HFF-Myc (cell line): ENCODE measurements around the gene HOXA11.

Source experiments
- DNase-seq: peaks from one replicate; pipeline ENCODE4 v3.0.0-alpha.2; 2011; ENCODE audit warnings: low read depth; ENCODE audit errors: extremely low read depth
- H3K4me3 ChIP-seq: replicated peaks from 2 replicates; pipeline ENCODE4 v1.5.1; 2011; ENCODE audit warnings: low read depth, mild to moderate bottlenecking, control low read depth, low read length
- TF ChIP-seq, protein P1 (sequence below): IDR thresholded peaks from 2 replicates; pipeline ENCODE4 v1.5.1; 2012; ENCODE audit warnings: mild to moderate bottlenecking, low read depth, low read length, control low read depth; ENCODE audit errors: missing control alignments

Gene HOXA11

GRCh38 chr7:27153526-27153925, 31.5 kb downstream of the HOXA11 start:
- TF ChIP-seq, protein P1, sequence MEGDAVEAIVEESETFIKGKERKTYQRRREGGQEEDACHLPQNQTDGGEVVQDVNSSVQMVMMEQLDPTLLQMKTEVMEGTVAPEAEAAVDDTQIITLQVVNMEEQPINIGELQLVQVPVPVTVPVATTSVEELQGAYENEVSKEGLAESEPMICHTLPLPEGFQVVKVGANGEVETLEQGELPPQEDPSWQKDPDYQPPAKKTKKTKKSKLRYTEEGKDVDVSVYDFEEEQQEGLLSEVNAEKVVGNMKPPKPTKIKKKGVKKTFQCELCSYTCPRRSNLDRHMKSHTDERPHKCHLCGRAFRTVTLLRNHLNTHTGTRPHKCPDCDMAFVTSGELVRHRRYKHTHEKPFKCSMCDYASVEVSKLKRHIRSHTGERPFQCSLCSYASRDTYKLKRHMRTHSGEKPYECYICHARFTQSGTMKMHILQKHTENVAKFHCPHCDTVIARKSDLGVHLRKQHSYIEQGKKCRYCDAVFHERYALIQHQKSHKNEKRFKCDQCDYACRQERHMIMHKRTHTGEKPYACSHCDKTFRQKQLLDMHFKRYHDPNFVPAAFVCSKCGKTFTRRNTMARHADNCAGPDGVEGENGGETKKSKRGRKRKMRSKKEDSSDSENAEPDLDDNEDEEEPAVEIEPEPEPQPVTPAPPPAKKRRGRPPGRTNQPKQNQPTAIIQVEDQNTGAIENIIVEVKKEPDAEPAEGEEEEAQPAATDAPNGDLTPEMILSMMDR: no peak
- H3K4me3 ChIP-seq: no peak overlapping the region

GRCh38 chr7:27152816-27153442, 32.1 kb downstream of the HOXA11 start:
- H3K4me3 ChIP-seq: peak overlapping the region; percentile 50
- no peak for DNase-seq
- TF ChIP-seq, protein P1: no peak

More at GRCh38 chr7:27153526-27153925, 31.5 kb downstream of the HOXA11 start:
- DNase-seq: no peak

DNA sequence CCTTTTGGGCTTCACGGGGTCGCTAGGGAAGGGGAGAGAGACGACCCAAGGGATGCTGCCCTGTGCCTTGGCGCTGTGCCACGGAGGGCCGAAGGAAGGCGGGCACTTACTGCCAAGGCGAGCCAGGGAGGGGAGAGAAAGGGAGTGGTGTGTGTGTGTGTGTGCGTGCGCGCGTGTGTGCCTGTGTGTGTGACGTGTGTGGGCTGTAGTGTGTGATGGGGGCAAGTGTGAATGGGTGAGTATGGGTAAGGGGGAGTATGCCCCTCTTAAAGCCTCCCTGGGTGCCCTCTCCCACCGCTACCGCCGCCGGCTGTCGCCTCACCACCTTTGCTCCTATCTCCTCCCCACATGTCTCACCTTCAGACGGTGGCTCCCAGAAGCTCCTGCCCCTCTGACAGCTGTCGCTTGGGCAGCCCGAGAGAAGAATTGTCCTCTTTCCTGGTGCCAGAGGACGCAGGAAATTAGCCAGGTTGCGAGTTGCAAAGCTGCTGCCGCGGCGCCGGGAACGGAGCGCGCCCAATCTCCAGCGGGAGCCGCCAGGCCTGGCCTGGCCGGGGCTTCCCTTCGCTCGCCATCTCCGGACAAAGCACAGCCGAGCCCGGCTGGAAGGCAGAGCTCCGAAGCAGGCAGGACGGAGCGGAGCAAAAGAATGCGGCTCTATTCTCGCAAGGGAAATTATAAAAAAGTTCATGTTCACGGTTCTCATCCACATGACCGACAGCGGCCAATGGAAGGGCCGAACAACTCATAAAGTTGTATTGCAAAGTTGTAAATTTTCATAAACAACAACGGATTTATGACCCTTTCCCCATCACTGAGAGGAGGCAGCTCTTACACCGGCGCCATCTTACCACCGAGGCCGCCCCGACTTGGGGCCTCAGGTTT, 32.9 kb downstream of the HOXA11 start, which contains the start of gene HOXA3:
HOXA3 (minus strand) TSS at position 653 of the 885 bp plus-strand sequence. CDS start 41,943 bp downstream, outside the sequence.
- H3K4me3 ChIP-seq: peak within 1 kb of the TSS; percentile 50
- TF ChIP-seq, protein P1: no peak
- no peak for DNase-seq

GRCh38 chr7:27151341-27151930, 33.6 kb downstream of the HOXA11 start:
- DNase-seq: no peak
- TF ChIP-seq, protein P1: no peak
- H3K4me3 ChIP-seq: peak overlapping the region; percentile 50

GRCh38 chr7:27150568-27151340, 34.3 kb downstream of the HOXA11 start:
- peak overlapping the region; percentile 50 for H3K4me3 ChIP-seq
- no peak for DNase-seq
- TF ChIP-seq, protein P1: peak; percentile 77

DNA sequence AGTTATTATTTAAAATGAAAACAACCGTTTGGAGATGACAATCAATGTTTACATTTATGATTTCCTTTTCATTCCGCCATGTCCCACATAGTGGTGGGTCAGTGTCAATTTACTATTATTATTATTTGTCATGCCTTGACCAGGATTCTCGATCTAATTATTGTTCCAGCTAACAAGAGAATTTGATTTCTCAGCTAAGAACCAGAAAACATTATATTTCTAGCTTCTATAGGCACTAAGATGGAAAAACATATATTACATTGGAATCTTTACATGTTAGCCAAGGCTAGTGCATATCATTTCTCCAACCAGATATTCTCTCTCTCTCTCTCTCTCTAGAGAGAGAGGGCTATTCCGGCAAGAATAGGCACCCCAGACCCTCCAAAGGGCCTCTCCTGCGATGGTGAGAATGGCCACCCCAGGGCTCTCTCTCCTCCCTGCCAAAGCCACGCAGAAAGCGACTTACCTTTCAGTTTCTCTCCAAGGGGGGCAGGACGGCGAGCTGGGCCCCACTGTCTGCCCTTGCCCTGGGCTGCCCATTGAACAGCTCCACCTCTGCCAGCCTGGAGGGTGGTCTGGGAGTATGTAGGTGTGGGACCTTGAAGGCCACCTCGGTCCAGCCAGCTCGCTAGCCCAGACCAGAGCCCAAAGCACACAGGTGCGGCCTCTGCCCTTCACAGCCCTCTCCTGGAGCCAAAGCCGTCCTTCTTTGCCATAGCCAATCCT, 35.0 kb downstream of the HOXA11 start:
- TF ChIP-seq, protein P1: no peak
- H3K4me3 ChIP-seq: peak overlapping the region; percentile 50
- DNase-seq: no peak
